Measurements from ENCODE around the gene CD5L. TPM values are rescaled to one million over a fixed set of nuclear protein-coding genes. Genes with fewer than 3 reads are reported as not detected.

The CD5L gene
- polyA plus RNA-seq, 3 donors, result not detected

DNA sequence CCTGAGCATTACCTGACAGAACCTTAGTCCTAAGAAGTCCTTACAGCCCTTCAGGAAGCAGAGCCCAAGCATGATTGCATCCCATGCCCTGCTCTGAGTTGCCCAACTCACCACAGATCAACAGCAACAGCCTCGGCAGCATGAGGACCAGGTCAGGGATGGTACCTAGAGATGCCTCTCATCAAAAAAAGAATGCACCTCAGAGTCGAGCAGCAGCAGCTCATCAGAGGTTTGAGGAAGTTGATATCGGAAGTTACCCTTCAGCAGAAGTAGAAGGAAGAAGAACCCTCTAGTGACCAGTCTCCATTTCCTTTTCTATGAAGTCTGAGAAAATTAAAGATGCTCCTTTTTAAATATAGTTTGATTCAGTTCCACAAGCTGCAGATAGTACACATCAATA is 21.7 kb downstream of the CD5L start, which contains the start of gene FCRL1:
Gene FCRL1 (minus strand): TSS at position 225 of the 400 bp plus-strand sequence. CDS start 83 bp downstream, at position 142.
- no peaks in the 10 kb centered on the region for H3K36me3 ChIP-seq (replicated peaks in 1 of 2; ENCODE audit: control insufficient read depth in 1 of 2, insufficient read depth in 2 of 2, low read length in 2 of 2)
- peak; percentile 34 to 51 (median 51) for DNase-seq
- H3K4me1 ChIP-seq (ENCODE audit: control insufficient read depth in 1 of 2, insufficient read depth in 2 of 2, low read length in 2 of 2), result peaks cover 23 to 27% of the 10 kb centered on the region in 2 donors
- Mint-ChIP-seq H3K4me3 (no peak within 1 kb of the TSS), H3K27me3 (ENCODE audit: low read depth in 3 of 3) (peaks cover 1 to 15% (median 2%) of the 10 kb centered on the region in 3 donors), H3K4me1 (no peaks in the 10 kb centered on the region), H3K36me3 (no peaks in the 10 kb centered on the region), H3K9me3 (peaks cover 0 to 2% (median 0%) of the 10 kb centered on the region in 7 donors), H3K27ac (no peak within 1 kb of the TSS)
- H3K9ac ChIP-seq (ENCODE audit: insufficient read depth, low read length, poor library complexity, severe bottlenecking), result no peak within 1 kb of the TSS
- no CpG with 5 or more reads among the region's 3 CpGs for WGBS (ENCODE audit: insufficient coverage)
- H2AFZ ChIP-seq (ENCODE audit: insufficient read depth, low read depth, low read length, poor library complexity, severe bottlenecking), result no peak within 1 kb of the TSS
- peaks cover 0 to 5% of the 10 kb centered on the region in 2 donors for H3K27me3 ChIP-seq (ENCODE audit: control insufficient read depth in 2 of 2, insufficient read depth in 2 of 2, low read length in 2 of 2)
- no peak within 1 kb of the TSS for H3K4me3 ChIP-seq (replicated peaks in 1 of 3; ENCODE audit: low read depth in 2 of 3, low read length in 3 of 3)
- intact Hi-C loops (cut with micrococcal nuclease), result no loop called here
- no peaks in the 10 kb centered on the region for H3K79me2 ChIP-seq (ENCODE audit: insufficient read depth, low read length)
- H3K27ac ChIP-seq (ENCODE audit: low read depth in 1 of 2, low read length in 2 of 2), result no peak within 1 kb of the TSS
- no peaks in the 10 kb centered on the region for H4K20me1 ChIP-seq (ENCODE audit: insufficient read depth, low read length)
- TF ChIP-seq CTCF (IDR thresholded peaks at IDR 0.05), result no peak
- no peaks in the 10 kb centered on the region for H3K9me3 ChIP-seq (replicated peaks in 1 of 2; ENCODE audit: control insufficient read depth in 1 of 2, insufficient read depth in 1 of 2, low read length in 2 of 2)
- no peak within 1 kb of the TSS for H3K4me2 ChIP-seq (replicated peaks; ENCODE audit: extremely low read depth, low read length, poor library complexity, severe bottlenecking)

DNA sequence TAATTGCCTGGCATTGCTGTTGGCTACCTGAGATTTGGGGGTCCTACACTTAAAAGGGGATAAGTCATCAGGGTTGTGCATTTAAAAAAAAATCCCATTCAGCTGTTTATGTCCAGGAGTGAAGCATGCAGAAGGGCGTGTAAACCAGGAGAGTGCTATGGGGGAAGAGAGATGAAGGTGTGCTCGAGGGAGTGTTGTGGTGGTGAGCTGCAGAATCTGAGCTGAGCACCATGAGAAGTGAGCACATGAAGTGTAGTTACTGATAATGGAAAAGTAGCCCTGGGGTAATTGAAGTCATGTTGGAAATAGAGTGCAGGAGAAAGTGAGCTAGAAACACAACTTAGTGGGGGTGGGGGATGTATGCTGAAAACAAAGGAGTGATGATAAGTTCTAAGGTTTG is 22.4 kb downstream of the CD5L start:
- Histone ChIP-seq H3K4me1 (ENCODE audit: control insufficient read depth in 1 of 2, insufficient read depth in 2 of 2, low read length in 2 of 2) (peaks cover 23 to 27% of the 10 kb centered on the region in 2 donors), H4K20me1 (ENCODE audit: insufficient read depth, low read length) (no peaks in the 10 kb centered on the region), H2AFZ (ENCODE audit: insufficient read depth, low read depth, low read length, poor library complexity, severe bottlenecking) (no peak overlapping the region), H3K9me3 (replicated peaks in 1 of 2; ENCODE audit: control insufficient read depth in 1 of 2, insufficient read depth in 1 of 2, low read length in 2 of 2) (peaks cover 0 to 1% of the 10 kb centered on the region in 2 donors), H3K27ac (ENCODE audit: low read depth in 1 of 2, low read length in 2 of 2) (no peak overlapping the region), H3K27me3 (ENCODE audit: control insufficient read depth in 2 of 2, insufficient read depth in 2 of 2, low read length in 2 of 2) (peaks cover 0 to 5% of the 10 kb centered on the region in 2 donors), H3K9ac (ENCODE audit: insufficient read depth, low read length, poor library complexity, severe bottlenecking) (no peak overlapping the region), H3K36me3 (replicated peaks in 1 of 2; ENCODE audit: control insufficient read depth in 1 of 2, insufficient read depth in 2 of 2, low read length in 2 of 2) (no peaks in the 10 kb centered on the region), H3K4me2 (replicated peaks; ENCODE audit: extremely low read depth, low read length, poor library complexity, severe bottlenecking) (no peak overlapping the region), H3K4me3 (replicated peaks in 1 of 3; ENCODE audit: low read depth in 2 of 3, low read length in 3 of 3) (no peak overlapping the region), H3K79me2 (ENCODE audit: insufficient read depth, low read length) (no peaks in the 10 kb centered on the region)
- DNase-seq, result no peak
- no peaks in the 10 kb centered on the region for H3K4me1 Mint-ChIP-seq
- H3K27me3 Mint-ChIP-seq (ENCODE audit: low read depth in 3 of 3), result peaks cover 1 to 15% (median 2%) of the 10 kb centered on the region in 3 donors
- intact Hi-C loops (cut with micrococcal nuclease), result no loop called here
- WGBS (ENCODE audit: insufficient coverage), result 100% methylated on average over 2 of the region's 2 CpGs
- no peaks in the 10 kb centered on the region for H3K36me3 Mint-ChIP-seq
- peaks cover 0 to 3% (median 2%) of the 10 kb centered on the region in 7 donors for H3K9me3 Mint-ChIP-seq
- H3K4me3 Mint-ChIP-seq, result no peak overlapping the region
- H3K27ac Mint-ChIP-seq, result no peak overlapping the region
- TF ChIP-seq CTCF (IDR thresholded peaks at IDR 0.05), result no peak

Data from CD14-positive monocyte (primary cell).